Inflammatory macrophage treated with lipopolysaccharide for 4 hours (primary cell): ENCODE results near the gene SKI.
"Not testable (repeated sequence)": the region's sequence is repeated elsewhere in the genome, so short reads cannot be mapped to it uniquely, and the experiment has no call there.

Source experiments
- DNase-seq: peaks from one replicate; pipeline ENCODE4 v3.0.0-alpha.2; 2020

Gene SKI

DNA sequence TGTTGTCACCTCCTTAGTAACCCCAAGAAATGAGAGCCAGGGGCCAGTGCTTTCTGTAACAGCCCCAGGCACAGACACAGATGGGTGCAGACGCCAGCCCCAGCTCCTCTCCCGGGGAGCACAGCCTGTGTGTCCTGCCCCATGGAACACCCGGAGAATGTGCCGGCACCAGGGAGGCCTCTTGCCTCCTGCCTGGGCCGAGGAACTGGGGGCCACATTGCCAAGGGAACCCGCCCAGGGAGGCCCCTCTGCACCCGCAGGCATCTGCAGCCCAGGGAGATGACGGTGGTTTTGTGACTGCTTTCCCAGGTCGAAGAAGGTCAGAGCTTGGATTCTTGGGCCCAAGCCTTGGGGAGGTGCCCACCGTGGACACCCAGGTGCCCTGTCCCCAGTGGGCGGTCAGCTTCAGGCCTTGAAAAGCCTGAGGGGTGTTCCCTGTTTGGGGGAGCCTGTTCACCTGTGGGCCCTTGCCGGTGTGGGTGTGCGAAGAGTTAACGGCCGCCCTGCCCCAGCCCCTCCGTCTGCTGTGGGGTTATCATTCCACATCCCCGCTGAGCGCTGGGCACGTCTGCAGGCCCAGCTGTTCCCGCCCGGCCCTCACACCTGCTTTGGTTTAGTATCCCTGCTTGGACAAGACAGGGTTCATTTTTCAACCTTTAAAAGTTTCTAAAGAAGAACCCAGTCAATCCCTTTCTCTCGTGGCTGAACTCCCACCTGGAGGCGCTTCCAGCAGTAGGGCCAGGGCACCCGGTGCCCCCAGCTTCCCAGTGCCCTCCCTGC, 100.7 kb downstream of the SKI start:
- DNase-seq = no peak

DNA sequence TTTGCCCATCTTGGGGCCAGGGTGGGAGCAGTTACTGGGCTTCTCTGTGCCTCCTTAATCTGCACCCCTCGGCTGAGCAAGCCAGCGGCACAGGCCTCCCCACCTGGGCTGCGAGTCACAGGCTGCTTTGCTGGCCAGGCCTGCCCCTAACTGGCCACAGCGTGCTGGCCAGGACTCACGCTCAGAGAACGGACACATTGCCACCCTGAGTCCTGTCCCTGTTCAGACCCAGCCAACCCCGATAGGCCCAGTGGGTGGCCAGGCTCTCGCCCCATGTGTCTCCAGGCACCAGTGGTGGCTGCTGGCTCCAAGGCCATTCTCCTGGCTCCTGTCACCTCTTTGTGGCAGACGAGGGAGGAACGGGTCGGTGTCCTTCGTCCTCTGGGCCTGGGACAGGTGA, 101.9 kb downstream of the SKI start:
- no peak for DNase-seq

DNA sequence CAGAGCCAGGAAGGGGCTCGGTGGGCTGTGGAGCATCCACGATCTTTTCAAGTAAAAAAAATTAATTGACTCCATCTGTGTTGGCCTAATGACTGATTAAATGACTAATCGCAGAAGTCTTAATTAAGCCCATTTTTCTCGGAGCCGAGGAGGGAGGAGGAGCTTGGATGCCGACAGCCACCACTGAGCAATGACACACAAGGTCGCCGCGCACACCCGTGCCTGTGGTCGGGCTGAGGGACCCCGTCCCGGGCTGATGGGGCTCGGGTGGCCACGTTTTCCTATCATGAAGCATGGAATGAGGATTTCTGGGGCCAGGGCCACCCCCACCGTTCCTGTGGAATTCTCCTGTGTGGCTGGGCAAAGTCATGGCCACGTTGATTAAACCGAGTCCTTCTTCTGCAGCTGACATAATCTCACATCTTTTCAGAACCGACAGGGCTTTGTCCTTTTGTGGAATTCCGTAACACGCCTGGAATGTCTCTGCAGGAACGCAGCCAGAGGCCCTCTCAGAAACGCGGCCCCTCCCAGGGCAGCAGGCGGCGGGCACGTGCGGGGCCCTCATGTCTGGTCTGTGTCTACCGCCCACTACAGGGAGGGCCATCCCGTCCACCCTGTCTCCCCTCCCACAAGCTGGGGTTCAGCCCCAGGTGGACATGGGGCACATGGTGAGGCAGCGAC, 102.5 kb downstream of the SKI start:
- DNase-seq = no peak

DNA sequence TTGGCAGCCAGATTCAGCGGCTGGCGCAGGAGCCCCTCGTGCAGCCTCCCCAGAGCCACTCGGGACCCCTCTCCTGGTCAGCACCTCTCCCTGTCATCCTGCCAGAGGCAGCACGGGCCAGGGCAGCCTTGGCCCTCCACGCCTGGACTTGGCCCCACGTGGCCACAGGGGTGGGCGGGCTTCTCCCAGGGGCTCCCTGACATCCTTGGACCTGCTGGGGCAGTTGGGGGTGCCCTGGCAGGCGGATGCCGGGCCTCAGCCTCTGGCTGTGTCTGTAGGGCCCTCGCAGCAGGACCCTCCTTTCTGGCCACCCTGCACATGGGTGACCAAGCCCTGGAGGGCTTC, 103.1 kb downstream of the SKI start:
- DNase-seq = no peak

DNA sequence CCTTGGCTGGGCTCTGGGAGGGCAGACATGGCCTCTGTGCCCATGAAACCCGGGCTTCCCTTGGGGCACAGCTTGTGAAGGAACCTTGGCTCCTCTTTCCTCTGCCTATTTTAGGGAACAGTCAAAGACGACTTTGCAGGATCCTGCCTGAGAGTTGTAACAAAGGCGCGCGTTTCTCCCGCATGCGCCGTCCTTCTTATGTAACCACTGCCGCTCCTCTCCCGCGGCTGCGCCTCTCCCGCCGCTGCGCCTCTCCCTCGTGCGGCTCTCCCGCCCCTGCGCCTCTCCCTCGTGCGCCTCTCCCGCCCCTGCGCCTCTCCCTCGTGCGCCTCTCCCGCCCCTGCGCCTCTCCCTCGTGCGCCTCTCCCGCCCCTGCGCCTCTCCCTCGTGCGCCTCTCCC, 103.5 kb downstream of the SKI start:
- DNase-seq = not testable (repeated sequence)

DNA sequence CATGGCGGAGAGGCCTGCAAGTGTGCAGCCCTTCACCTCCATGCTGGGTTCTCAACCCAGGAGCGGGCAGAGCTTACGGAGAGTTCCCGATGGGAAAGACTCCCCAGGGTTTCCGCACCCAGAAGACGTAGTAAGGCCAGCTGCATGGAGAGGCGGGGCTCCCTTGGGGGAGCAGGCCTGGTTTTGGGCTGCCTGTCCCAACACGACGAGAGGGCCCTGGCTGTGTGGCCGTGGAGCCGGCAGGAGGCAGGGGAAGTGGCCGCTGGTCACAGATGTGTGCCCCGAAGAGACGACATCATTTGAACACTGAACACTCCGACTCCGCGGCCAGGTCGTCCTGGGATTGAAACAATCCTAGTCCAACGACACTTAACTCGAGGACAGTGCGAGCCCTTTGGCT, 106.2 kb downstream of the SKI start:
- DNase-seq = no peak

DNA sequence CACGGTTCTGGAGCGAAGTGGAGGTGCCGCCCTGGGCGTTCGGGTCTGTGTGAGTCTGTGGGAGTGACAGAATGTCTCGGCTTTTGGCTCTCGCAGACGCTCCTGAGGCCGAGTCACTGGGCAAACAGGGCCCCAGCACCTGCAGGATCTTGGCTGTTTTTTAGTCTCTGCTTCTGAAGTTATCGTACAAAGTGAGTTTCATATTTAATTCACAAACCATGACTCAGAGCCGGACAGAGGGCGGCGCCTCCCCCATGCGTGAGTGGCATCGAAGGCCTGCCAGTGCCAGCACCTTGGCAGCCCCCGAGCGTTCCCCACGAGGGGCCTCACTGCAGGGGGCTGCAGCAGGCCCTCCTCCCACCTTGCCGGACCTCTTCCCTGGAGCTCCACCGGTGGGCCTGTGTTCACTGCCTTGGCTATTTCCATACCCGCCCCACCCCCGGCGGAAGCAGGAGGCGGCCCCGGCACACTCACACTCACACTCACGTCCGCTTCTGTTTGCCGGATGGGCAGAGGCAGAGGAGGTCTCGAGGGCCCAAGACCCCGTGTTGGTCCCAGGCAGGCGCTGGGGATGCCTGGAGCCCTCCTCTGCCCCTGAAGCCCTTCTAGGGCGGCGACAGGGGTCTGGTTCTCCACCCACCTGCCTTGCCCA, 106.9 kb downstream of the SKI start:
- DNase-seq = no peak

DNA sequence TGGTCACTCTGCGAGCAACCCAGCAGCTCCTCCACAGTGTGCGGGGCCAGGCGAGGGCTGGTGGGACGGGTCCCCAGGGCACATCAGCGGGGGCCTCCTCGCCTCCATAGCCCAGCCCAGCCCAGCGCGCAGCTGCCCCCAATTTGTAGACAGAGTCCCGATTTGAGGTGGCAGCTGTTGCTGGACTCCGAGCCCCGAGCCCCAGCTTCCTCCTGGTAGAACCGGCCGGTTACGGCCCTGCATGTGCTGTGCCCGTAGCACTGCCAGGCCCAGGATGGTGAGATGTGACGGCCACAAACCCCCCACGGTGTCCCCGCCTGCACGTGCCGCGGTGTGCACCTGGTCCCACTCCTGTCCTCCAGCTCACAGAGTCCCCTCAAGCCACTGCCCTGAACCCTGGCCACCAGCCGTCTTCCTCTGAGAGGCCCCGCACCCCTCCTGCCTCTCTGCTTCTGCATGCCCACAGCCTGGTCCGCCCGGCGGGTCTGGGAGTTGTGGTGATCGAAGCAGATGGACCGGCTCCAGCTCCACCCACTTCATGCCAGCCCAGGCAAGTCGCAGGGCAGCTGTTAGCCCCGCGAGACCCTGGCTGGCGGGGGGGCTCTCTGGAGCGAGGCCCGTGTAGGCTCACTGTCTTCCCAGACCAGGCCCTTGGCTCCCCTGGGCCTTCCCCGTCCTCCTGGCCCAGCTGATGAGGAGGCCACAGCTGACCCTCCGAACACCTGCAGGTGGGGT, 107.8 kb downstream of the SKI start:
- DNase-seq = no peak

DNA sequence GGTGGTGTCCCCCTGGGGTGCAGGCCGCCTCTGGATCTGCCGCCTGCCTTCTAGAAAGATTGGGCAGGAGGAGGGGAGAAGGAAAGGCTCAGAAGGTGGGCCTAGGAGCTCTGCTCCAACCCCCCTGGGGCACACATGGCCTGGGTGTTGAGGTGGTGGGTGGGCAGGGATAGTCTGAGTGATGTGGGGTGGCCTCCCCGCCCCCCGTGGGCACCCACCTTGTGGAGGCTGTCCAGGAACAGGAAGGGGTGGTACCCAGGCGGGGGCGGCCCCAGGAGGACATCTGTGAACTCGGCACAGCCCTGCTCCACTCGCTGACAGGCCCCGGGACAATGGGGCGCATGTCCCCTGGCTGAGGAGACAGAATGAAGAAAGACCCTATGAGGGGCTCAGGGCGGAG, 108.4 kb downstream of the SKI start:
- DNase-seq = no peak

DNA sequence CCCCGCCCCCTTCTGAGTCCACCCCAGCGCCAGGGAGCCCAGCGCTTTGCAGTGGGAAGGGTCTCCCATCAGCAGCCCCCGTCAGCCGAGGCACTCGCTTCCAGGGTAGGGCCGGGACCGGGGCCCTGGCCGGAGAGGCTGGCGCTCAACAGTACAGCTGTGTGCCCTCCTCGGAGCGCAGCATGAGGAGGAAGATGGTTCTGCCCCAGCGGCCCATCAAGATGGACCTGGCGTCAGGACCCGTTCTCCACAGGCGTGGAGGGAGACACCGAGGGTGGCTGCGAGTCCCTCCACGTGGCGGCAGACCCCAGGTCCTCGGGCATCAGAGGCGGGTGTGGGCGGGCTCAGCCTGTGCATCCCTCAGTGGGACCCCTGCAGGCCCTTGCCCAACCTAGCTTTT, 109.0 kb downstream of the SKI start:
- no peak for DNase-seq

DNA sequence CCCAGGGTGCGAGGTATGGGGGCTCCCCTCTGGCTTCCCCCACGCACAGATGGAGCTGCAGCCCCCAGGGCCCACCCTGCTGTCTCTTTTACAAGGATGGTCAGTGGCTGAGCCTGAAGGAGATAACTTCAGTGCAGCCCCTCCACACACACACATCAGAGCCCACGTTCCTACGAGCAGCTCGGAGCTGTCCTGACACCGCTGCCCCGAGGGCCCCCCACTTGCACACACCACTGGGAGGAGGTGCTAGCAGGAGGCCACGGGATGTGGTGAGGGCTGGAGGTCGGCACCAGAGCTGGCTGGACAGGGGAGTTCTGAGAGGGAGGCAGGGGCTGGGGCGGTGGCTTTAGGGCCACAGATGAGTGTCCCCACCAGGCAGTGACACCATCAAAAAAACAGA, 109.4 kb downstream of the SKI start:
- DNase-seq = no peak

DNA sequence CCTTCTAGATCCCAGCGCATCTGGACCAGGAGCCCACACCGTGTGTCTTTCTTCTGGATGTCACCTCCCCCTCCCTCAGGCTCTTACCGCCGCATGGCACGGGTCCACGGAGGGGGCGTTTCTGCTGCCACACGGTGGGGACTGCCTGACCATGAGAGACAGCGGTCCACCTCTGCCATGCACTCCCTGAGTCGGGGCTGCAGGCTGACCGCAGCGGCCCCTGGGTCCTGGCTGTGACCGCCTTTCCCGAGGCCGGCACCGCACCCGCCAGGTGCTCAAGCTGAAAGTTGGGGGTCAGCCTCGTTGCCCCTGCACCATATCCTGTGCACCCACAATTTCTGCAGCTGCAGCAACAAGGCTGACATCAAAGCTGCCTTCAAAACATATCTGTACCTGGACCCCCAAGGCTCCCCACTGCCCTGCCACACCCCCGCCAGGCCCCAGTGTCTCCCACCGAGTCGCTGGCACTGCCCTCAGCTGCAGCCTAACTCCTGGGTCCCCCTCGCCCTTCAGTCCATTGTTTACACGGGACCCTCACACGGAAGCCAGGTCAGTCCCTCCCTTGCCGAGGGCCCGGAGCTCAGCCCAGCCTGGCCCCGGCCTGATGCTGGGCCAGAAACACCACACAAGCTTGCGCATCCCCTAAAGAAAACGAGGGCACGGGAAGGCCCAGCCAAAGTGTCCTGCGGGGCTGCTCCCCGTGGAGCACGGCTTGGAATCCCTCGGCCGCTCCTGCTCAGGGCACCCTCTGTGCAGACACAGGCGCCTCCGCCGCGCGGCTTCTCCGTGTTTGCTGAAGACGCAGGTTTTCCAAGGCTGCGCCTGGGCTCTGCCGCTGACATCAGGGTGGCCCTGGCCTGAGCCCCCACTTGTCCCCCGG, 111.3 kb downstream of the SKI start:
- DNase-seq = no peak

DNA sequence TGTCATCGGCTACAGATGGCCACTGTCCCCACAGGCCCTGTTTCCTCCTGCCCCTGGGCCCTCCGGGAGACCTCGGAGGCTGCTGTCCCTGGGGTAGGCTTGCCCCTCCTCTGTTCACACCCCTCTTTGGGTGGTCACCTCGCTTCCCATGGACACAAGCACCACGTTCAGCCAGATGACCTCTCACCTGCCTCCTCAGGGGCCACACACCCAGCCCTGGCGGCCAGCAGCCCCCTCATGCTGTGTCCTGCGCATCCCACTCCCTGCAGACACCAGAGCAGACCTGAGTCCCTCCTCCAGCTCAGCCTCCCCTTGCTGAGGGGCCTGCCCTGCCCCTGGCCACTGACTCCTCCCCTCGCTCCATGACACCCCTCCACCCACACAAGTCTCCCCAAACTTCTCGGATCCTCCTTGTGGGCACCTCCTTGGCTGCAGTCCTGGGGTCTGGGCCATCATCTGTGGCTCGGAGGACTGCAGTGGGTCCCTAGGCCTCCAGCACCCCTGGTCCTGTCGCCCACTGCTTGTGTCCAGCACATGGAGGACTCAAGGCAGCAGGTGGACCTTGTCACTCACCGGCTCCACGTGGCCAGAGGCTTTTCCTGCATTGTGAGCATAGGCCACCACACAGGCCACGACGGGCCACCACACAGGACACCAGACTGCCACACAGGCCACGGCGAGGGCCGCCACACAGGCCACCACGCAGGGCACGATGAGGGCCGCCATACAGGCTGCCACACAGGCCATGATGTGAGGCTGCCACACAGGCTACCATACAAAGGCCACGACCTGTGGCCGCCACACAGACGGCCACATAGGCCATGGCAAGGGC, 112.2 kb downstream of the SKI start:
- DNase-seq = no peak

DNA sequence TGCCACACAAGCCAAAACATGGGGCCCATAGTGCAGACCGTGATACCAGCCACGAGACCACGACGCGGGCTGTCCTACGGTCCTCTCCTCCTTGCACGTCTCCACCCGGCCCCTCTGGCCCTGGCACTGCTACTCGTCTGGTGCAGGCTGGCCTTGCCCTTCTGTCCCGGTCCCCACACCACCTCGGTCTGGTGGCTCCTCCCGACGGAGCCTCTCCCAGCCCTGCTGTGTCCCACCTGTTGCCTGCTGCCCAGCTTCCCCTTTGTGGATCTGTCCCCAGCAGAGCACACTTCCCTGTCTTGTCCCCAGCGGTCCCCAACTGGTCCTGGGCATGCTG, 112.8 kb downstream of the SKI start:
- no peak for DNase-seq

DNA sequence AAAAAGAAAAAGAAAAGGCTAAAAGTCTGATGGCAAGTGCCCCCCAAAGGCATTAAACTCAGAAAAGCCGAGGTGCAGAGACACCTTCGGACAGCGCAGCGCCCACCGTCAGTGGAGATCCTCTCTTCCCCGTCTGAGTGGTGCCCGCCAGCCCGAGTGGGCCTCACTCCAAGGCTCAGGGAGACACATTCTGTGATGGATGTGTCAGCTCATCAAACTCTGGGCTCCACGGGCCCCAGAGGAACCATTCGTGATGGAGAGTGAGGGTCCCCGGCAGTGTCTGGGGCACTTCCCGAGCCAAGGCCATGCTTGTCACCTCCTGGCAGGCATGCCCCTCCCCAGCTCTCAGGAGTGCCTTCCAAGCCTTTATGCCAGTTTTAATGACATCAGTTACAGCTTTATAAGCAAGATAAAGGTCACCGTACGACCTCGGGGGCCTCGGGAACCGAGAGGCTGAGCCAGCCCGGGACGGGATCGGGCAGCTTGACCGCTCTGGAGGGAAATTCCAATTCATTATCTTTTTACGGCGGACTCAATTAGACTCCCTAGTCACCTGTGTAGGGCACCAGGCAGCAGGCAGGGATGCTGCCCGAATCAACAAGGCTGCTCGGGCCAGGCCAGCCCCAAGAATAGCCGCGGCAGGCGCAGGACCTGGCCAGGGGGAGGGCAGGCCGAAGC, 113.7 kb downstream of the SKI start:
- no peak for DNase-seq

DNA sequence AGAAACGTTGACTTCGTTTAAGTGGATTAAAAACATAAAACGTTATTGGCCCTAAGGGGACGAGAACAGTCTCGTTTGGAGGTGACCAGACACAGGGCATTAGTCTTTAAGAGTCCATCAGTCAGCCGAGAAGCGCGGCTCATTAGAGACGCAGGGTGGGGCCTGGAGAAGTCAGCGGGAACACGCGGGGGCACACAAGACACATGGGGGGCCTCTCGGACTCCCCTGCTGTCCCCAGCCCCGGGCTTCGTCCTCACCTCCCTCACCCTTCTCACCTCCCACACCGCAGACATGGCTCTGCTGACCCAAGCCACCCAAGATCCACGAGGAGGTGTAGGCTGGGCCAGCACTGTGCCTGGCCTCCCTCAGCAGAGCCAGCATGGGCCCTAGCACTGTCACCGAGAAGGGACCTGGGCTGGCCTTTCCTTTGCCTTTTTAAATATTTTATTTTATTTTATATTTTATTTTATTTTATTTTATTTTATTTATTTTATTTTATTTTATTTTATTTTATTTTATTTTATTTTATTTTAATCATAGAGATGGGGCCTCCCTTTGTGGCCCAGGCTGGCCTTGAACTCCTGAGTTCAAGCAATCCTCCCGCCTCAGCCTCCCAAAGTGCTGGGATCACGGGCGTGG, 114.4 kb downstream of the SKI start:
- no peak for DNase-seq

DNA sequence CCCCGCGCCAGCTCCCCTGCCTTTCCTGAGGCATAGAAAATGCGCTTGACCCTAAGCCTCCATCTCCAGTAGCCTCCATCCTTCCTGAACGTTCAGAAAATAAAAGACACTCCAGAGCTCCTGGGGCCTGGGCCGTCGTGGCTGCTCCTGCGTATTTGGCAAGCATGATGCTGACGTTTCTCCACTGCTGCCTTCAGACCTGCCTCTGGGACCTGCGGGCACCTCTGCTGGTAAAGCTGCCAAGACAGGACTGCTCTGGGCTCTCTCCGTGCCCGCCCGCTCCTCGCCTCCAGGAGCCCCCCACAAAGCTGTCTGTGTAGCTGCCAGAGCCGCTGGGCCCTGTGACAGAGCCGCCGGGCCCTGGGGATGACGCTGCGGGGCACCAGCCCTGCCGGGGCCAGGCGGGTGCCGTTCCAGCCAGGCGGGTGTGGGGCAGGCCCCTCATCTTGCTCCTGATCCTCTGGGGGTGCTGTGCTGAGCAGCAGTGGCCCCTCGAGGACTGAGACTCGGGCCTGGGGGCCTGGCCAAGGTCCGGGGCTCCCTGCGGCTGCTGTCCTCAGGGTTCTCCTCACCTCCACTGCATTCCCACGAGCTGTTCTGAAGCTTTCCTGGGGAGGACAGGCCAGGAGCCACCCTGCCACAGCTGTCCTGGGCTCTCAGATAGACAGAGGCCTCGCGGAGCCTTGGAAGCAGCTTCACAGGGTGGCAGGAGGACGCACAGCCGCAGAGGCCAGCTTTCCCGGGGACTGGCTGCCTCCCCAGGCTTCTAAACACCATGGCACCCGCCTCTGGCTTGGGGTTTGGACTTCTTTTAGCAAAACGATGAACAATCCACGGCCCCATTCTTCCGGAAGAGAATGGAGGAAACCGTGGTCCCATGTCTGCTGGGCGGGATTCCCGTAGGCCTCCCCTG, 115.2 kb downstream of the SKI start:
- DNase-seq = no peak

DNA sequence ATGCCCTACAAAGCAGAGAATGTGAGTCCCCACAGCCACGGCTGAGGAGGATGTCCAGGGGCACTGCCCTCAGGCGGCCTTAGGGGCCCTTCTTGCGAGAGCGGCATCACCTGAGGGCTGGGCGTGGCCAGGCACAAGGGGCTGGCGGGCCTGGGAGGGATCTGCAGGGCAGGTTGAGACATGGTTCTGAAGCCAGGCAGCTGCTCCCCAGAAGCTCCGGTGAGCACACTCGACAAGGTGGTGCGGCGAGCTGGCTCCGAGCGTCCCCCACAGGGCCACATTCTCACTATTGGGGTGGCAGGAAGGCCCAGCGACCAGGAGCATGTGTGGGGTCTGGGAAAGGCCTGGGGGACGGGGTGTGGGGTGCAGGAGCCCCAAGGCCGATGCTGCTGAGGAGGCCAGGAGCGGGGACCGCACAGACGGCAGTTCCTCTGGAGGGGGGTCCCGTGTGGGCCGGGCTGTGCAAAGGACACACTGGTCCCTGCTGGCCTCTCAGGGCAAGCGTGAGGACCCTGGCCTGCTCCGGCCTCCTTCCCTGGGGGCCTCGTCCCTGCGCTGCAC, 116.1 kb downstream of the SKI start:
- no peak for DNase-seq

DNA sequence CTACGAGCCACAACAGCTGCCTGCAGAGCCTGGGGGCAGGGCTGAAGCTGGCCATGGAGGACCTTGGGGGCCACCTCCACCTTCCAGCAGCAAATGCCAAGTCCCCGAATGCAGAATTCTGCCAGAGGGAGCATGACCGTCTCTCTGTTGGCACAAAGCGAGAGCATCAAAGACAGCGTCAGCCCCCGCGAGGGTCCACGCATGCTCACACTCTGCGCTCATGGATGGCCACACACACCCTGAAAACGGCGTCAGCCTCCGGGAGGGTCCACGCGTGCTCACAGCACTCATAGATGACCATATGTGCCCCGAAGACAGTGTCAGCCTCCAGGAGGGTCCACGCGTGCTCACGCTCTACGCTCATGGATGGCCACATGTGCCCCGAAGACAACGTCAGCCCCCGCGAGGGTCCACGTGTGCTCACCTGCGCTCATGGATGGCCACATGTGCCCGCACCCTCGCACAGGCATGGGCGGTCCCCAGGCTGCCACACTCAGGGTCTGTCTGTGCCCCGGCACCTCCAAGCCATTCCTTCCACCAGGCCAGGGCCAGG, 116.7 kb downstream of the SKI start:
- no peak for DNase-seq
